C4-2B (cell line): ENCODE measurements around the gene RPL28.
"Not testable (repeated sequence)": the region's sequence is repeated elsewhere in the genome, so short reads cannot be mapped to it uniquely, and the experiment has no call there.

Experiments
- CTCF ChIP-seq: fragments of 450-650 bp; conservative IDR thresholded peaks from 2 replicates; pipeline ENCODE4 v1.5.1; 2017; ENCODE audit warnings: mild to moderate bottlenecking
- ZFX ChIP-seq: fragments of 450-650 bp; IDR thresholded peaks from 2 replicates; pipeline ENCODE4 v1.6.1; 2017

DNA sequence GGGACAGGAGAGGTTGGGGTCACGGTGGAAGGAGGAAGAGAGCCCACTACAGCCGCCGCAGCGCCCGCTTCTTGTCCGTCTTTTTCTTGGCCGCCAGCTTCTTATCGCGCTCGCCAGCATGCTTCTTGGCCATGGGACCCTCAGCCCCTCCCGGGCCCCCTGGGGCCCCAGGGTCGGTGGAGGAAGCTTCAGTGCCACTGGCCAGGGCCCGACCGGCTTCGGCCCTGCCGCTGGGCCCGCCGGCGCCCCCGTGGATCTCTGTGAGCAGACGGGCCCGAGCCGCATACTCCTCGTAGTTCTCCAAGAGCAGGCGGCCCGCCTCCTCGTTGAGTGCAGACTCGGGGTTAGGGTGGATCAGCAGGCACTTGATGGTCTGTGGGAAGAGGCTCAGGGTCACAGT is 15.7 kb downstream of the RPL28 start:
- TF ChIP-seq CTCF, ZFX: not testable (repeated sequence)
